A549 (cell line): ENCODE data around the gene NAT8L. TPM values are rescaled to one million over a fixed set of nuclear protein-coding genes. Genes with fewer than 3 reads are reported as not detected.

Source experiments
- ATAC-seq, 2 experiments: fragments of 200-7000 bp in 1 of 2; fragments of >200 bp in 1 of 2; cut with Nextera tagmentation in 1 of 2; cut with Tn5 transposase in 1 of 2; 3 replicates each; pipeline versions ENCODE4 v1.8.0 to v1.9.1; 2018 to 2020; ENCODE audit warnings: mild to moderate bottlenecking in 1 of 2, moderate library complexity in 1 of 2
- CTCF ChIA-PET: fragments of 300-600 bp; sonication (Branson Sonifier 250); formaldehyde crosslinking; extraction: SDS; loops from one replicate; lab custom pipeline; 2021; ENCODE audit warnings: antibody characterized with exemption, inconsistent platforms; lab: Yijun Ruan, JAX
- POLR2A ChIA-PET: fragments of 350-600 bp; formaldehyde crosslinking; extraction: SDS; loops from one replicate; lab custom pipeline; 2021; ENCODE audit warnings: antibody characterized with exemption, inconsistent platforms; lab: Yijun Ruan, JAX
- DNase-seq, 2 experiments: peaks; one replicate each; pipeline versions ENCODE4 v3.0.0 to v3.0.0-alpha.2; 2011 to 2016; ENCODE audit warnings: low read depth in 1 of 2, low spot score in 1 of 2
- FAIRE-seq: peaks from 2 replicates; lab custom pipeline; 2011; peaks lifted over from hg19 to GRCh38; lab: Jason Lieb, UNC
- H3K27ac ChIP-seq, 2 experiments: fragments of >200 bp; sonication (Bioruptor Twin); formaldehyde crosslinking; 3 replicates each; pipeline ENCODE4 v1.5.1; 2016 to 2017
- H3K4me1 ChIP-seq: fragments of >200 bp; sonication (Bioruptor Twin); formaldehyde crosslinking; 3 replicates; pipeline ENCODE4 v1.6.1; 2016
- H3K4me2 ChIP-seq: fragments of >200 bp; sonication (Bioruptor Twin); formaldehyde crosslinking; 3 replicates; pipeline ENCODE4 v1.6.1; 2016
- H3K4me3 ChIP-seq: fragments of >200 bp; sonication (Bioruptor Twin); formaldehyde crosslinking; 3 replicates; pipeline ENCODE4 v1.5.1; 2016
- H3K9me3 ChIP-seq: fragments of >200 bp; sonication (Bioruptor Twin); formaldehyde crosslinking; 3 replicates; pipeline ENCODE4 v1.6.1; 2016
- ATOH8 ChIP-seq: fragments of 250-450 bp; sonication (Bioruptor Pico); IDR thresholded peaks from 2 replicates; pipeline ENCODE4 v1.5.0; 2020; ENCODE audit warnings: low read depth, mild to moderate bottlenecking, moderate library complexity
- BCL3 ChIP-seq: fragments of >200 bp; sonication (Bioruptor Twin); formaldehyde crosslinking; IDR thresholded peaks from 3 replicates; pipeline ENCODE4 v1.6.1; 2016
- CHD4 ChIP-seq: fragments of 200-600 bp; sonication (generic); IDR thresholded peaks from 2 replicates; pipeline ENCODE4 v1.6.1; 2016; ENCODE audit warnings: antibody characterized with exemption, mild to moderate bottlenecking, borderline replicate concordance
- CTCF ChIP-seq: fragments of >200 bp; sonication (Bioruptor Twin); formaldehyde crosslinking; IDR thresholded peaks from 3 replicates; pipeline ENCODE4 v1.5.1; 2016
- EHF ChIP-seq: fragments of 250-450 bp; sonication (Bioruptor Pico); IDR thresholded peaks from 2 replicates; pipeline ENCODE4 v1.5.0; 2020; ENCODE audit warnings: mild to moderate bottlenecking
- ESRRA ChIP-seq: fragments of 150-350 bp; IDR thresholded peaks from 2 replicates; pipeline ENCODE4 v1.6.1; 2014; ENCODE audit warnings: mild to moderate bottlenecking, low read length, borderline replicate concordance
- FOXS1 ChIP-seq: fragments of 250-450 bp; sonication (Bioruptor Pico); IDR thresholded peaks from 2 replicates; pipeline ENCODE4 v1.5.0; 2020; ENCODE audit warnings: mild to moderate bottlenecking, moderate library complexity
- GATA3 ChIP-seq: IDR thresholded peaks from 2 replicates; pipeline ENCODE4 v1.6.1; 2012; ENCODE audit warnings: borderline replicate concordance
- HDAC2 ChIP-seq: fragments of 200-600 bp; sonication (generic); IDR thresholded peaks from 2 replicates; pipeline ENCODE4 v1.6.1; 2016
- JUN ChIP-seq, 2 experiments: fragments of >200 bp; sonication (Bioruptor Twin); formaldehyde crosslinking; IDR thresholded peaks; 2 replicates in 1 of 2; 3 replicates in 1 of 2; pipeline ENCODE4 v1.6.1; 2016 to 2017
- JUNB ChIP-seq: fragments of >200 bp; sonication (Bioruptor Twin); formaldehyde crosslinking; IDR thresholded peaks from 2 replicates; pipeline ENCODE4 v1.6.1; 2016
- MAZ ChIP-seq: fragments of 150-350 bp; IDR thresholded peaks from 2 replicates; pipeline ENCODE4 v1.6.1; 2014; ENCODE audit warnings: antibody characterized with exemption, low read depth, low read length, borderline replicate concordance
- NFE2L2 ChIP-seq: fragments of 150-350 bp; conservative IDR thresholded peaks from 2 replicates; pipeline ENCODE4 v1.6.1; 2014; ENCODE audit warnings: low read length
- NR3C1 ChIP-seq: fragments of >200 bp; sonication (Bioruptor Twin); formaldehyde crosslinking; IDR thresholded peaks from 3 replicates; pipeline ENCODE4 v1.6.1; 2017
- PHF8 ChIP-seq: fragments of 200-600 bp; sonication (generic); IDR thresholded peaks from 2 replicates; pipeline ENCODE4 v1.6.1; 2016; ENCODE audit warnings: low read depth, mild to moderate bottlenecking, antibody characterized with exemption, moderate library complexity, borderline replicate concordance
- RAD21 ChIP-seq, 2 experiments: fragments of >200 bp in 1 of 2; sonication (Bioruptor Twin) in 1 of 2; formaldehyde crosslinking in 1 of 2; IDR thresholded peaks in 1 of 2; conservative IDR thresholded peaks in 1 of 2; 2 replicates in 1 of 2; 3 replicates in 1 of 2; pipeline ENCODE4 v1.6.1; 2012 to 2018; ENCODE audit warnings: inconsistent platforms in 1 of 2
- RARB ChIP-seq: fragments of 250-450 bp; sonication (Bioruptor Pico); IDR thresholded peaks from 2 replicates; pipeline ENCODE4 v1.8.0; 2021; ENCODE audit warnings: mild to moderate bottlenecking, moderate library complexity
- SREBF2 ChIP-seq: fragments of 450-650 bp; IDR thresholded peaks from 2 replicates; pipeline ENCODE4 v1.6.1; 2014; ENCODE audit warnings: mild to moderate bottlenecking, moderate library complexity
- TFCP2L1 ChIP-seq: fragments of 250-450 bp; sonication (Bioruptor Pico); IDR thresholded peaks from 2 replicates; pipeline ENCODE4 v1.5.0; 2021; ENCODE audit warnings: mild to moderate bottlenecking
- TP53 ChIP-seq: fragments of 250-450 bp; sonication (Bioruptor Pico); IDR thresholded peaks from 2 replicates; pipeline ENCODE4 v1.5.0; 2021; ENCODE audit warnings: mild to moderate bottlenecking, moderate library complexity
- ZC3H11A ChIP-seq: fragments of 450-650 bp; IDR thresholded peaks from 2 replicates; pipeline ENCODE4 v1.6.1; 2014; ENCODE audit warnings: antibody characterized with exemption, mild to moderate bottlenecking
- WGBS: methylation state at CpG from one replicate; pipeline ENCODE4 v1.1.6; 2017; ENCODE audit errors: missing lambda C conversion rate; 5-methylcytosine and 5-hydroxymethylcytosine counted together
- polyA plus RNA-seq, 4 experiments: library from polyadenylated mRNA; depleted of rRNA in 3 of 4; stranded (reverse); fragments of >200 nt; fragmentation: RNase III in 1 of 4; extraction: RNeasy Plus Mini Kit Qiagen cat#74134 plus additional on column Dnase treatment in 1 of 4; gene quantifications; 2 replicates in 3 of 4; 3 replicates in 1 of 4; pipeline ENCODE4 v1.2.3, GENCODE V29; 2011 to 2017

Gene NAT8L
- polyA plus RNA-seq, 2 of the 4 experiments (the other 2 are of a cell fraction): 2.6 to 8.2 TPM

GRCh38 chr4:2060611-2061185 is 1.6 kb downstream of the NAT8L start (continued):
- TF ChIP-seq PHF8 (no peak), SREBF2 (no peak), ZC3H11A (no peak), JUNB (no peak), GATA3 (no peak)
- TF ChIP-seq, all 56 proteins: peak for 0

- no peak for TF ChIP-seq TFCP2L1
- no peak for TF ChIP-seq EHF (CRISPR knock-in tag)
- TF ChIP-seq RAD21 (conservative IDR thresholded peaks at IDR 0.05 in 1 of 2, IDR thresholded peaks at IDR 0.05 in 1 of 2): no peak
- TF ChIP-seq MAZ: no peak
- TF ChIP-seq FOXS1 (CRISPR knock-in tag): no peak
- no peak for TF ChIP-seq CTCF
- TF ChIP-seq JUN (IDR thresholded peaks at IDR 0.05): no peak
- TF ChIP-seq ESRRA: no peak
- no peak for TF ChIP-seq HDAC2
- no peak for TF ChIP-seq RARB (CRISPR knock-in tag)
- TF ChIP-seq PHF8: no peak
- TF ChIP-seq ZC3H11A: no peak
- no peak for TF ChIP-seq CHD4
- TF ChIP-seq NR3C1: no peak
- TF ChIP-seq TP53 (CRISPR knock-in tag): no peak
- TF ChIP-seq ATOH8 (CRISPR knock-in tag): no peak
- TF ChIP-seq NFE2L2: no peak
- no peak for TF ChIP-seq BCL3
- 90% methylated on average over 9 of the region's 42 CpGs for WGBS
- Histone ChIP-seq H3K4me2 (peak overlapping the region; percentile 91; the same call in 1 of the 3 replicates), H3K27ac (no peak overlapping the region), H3K4me3 (no peak overlapping the region), H3K4me1 (peaks cover 11% of the 10 kb centered on the region; the same call in 1 of the 3 replicates), H3K9me3 (no peaks in the 10 kb centered on the region)
- no peak for ATAC-seq
- ChIA-PET CTCF (interaction anchor here (0.8 to 1.0 kb wide), 2 partner anchors 12 to 159 kb away, joined by 3 read pairs; no protein-coding TSS in a partner anchor), POLR2A (no interaction called here)
- FAIRE-seq: no peak
- no peak for DNase-seq
Observed at GRCh38 chr4:2061186-2062131, 2.3 kb downstream of the NAT8L start.
